B cell (primary cell): Measurements from ENCODE around the gene AMBRA1.

ENCODE experiments used
- EZH2 ChIP-seq: IDR thresholded peaks from 2 replicates; pipeline ENCODE4 v1.6.1; 2012; ENCODE audit warnings: borderline replicate concordance, low read depth, mild to moderate bottlenecking, moderate library complexity, low read length; ENCODE audit not compliant: insufficient read depth, poor library complexity, severe bottlenecking
- TF ChIP-seq, protein P1 (sequence below): fragments of 200-600 bp; IDR thresholded peaks from one replicate; pipeline ENCODE4 v1.8.0; 2022; ENCODE audit warnings: antibody characterized with exemption, mild to moderate bottlenecking

DNA sequence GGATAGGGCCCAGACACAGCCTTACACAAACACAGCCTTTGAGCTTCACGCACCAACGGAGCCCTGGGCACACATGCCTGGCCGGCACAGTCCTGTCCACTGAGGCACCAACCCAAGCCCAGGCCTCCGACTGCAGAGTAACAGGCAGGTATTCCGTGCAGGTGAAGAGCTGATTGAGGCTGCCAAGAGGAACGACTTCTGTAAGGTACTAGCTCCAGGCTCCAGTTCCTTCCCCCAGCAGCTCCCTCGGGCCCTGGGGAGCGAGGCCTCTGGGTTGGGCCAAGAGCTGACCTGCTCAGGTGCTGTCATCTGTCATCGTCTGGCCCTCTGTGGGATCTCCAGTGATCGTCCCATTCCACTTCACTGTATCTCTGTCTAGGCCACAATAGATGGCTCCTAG is 215.5 kb downstream of the AMBRA1 start:
- TF ChIP-seq, protein P1, sequence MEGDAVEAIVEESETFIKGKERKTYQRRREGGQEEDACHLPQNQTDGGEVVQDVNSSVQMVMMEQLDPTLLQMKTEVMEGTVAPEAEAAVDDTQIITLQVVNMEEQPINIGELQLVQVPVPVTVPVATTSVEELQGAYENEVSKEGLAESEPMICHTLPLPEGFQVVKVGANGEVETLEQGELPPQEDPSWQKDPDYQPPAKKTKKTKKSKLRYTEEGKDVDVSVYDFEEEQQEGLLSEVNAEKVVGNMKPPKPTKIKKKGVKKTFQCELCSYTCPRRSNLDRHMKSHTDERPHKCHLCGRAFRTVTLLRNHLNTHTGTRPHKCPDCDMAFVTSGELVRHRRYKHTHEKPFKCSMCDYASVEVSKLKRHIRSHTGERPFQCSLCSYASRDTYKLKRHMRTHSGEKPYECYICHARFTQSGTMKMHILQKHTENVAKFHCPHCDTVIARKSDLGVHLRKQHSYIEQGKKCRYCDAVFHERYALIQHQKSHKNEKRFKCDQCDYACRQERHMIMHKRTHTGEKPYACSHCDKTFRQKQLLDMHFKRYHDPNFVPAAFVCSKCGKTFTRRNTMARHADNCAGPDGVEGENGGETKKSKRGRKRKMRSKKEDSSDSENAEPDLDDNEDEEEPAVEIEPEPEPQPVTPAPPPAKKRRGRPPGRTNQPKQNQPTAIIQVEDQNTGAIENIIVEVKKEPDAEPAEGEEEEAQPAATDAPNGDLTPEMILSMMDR: no peak
- TF ChIP-seq EZH2: no peak
